Right lobe of liver (tissue), 4 donors: ENCODE measurements around the gene ASIC4.

Experiments
- CTCF ChIP-seq, 4 donors: fragments of 200-600 bp in 3 of 4; fragments of 450-650 bp in 1 of 4; IDR thresholded peaks; one replicate each; pipeline versions ENCODE4 v1.5.1 to v1.8.0; 2016 to 2022; ENCODE audit warnings: antibody characterized with exemption in 4 of 4, mild to moderate bottlenecking in 2 of 4
- POLR2A ChIP-seq: fragments of 450-650 bp; IDR thresholded peaks from one replicate; pipeline ENCODE4 v1.6.1; 2017; ENCODE audit warnings: antibody characterized with exemption, mild to moderate bottlenecking
- donor health status: DM: no; HTN: no; CAD: no.
- donor health status: DM: no; HTN: no; CAD: no.
- donor health status: DM: no; HTN: yes; CAD: no.

GRCh38 chr2:219477815-219478214 lies 36.5 kb upstream of the ASIC4 start:
- TF ChIP-seq CTCF (IDR thresholded peaks at IDR 0.05): no peak
- TF ChIP-seq POLR2A: no peak
